Ovary (tissue), 3 donors: ENCODE results near the gene TRIM23.

Source experiments
- CTCF ChIP-seq, 3 donors: fragments of 450-650 bp in 2 of 3; fragments of 200-600 bp in 1 of 3; IDR thresholded peaks; one replicate each; pipeline versions ENCODE4 v1.5.1 to v1.8.0; 2016 to 2022; ENCODE audit warnings: antibody characterized with exemption in 3 of 3, mild to moderate bottlenecking in 1 of 3
- EP300 ChIP-seq: sonication (generic); formaldehyde crosslinking; IDR thresholded peaks from one replicate; pipeline ENCODE4 v1.6.1; 2017; ENCODE audit warnings: antibody characterized with exemption
- POLR2A ChIP-seq: fragments of 450-650 bp; IDR thresholded peaks from one replicate; pipeline ENCODE4 v1.6.1; 2017; ENCODE audit warnings: antibody characterized with exemption, mild to moderate bottlenecking, moderate library complexity
- donor health status: DM: no; HTN: no; CAD: no.

- TF ChIP-seq POLR2A (no peak), CTCF (IDR thresholded peaks at IDR 0.05) (no peak), EP300 (no peak)
Measured at GRCh38 chr5:65555287-65555686, 68.8 kb downstream of the TRIM23 start.
